OCI-LY1 (cell line): ENCODE results near the gene AQP5.

Experiments
- H2AFZ ChIP-seq: fragments of 200-600 bp; sonication (generic), shearing (Covaris generic); 2 replicates; pipeline ENCODE4 v1.6.0; 2014; ENCODE audit warnings: antibody characterized with exemption, mild to moderate bottlenecking, low read length
- H3F3A ChIP-seq: fragments of 200-600 bp; sonication (generic), shearing (Covaris generic); 2 replicates; pipeline ENCODE4 v1.6.0; 2014; ENCODE audit warnings: mild to moderate bottlenecking, antibody characterized with exemption, low read length, moderate library complexity; ENCODE audit not compliant: insufficient read depth
- H3K27ac ChIP-seq: fragments of 200-600 bp; sonication (generic); 2 replicates; pipeline ENCODE4 v1.5.1; 2014; ENCODE audit warnings: low read length, mixed run types, mild to moderate bottlenecking, low read depth; ENCODE audit not compliant: poor library complexity, severe bottlenecking
- H3K27me3 ChIP-seq: fragments of 200-600 bp; sonication (generic); 2 replicates; pipeline ENCODE4 v1.6.0; 2014; ENCODE audit warnings: antibody characterized with exemption, mild to moderate bottlenecking, low read length, moderate library complexity; ENCODE audit not compliant: insufficient read depth
- H3K36me3 ChIP-seq: fragments of 200-600 bp; sonication (generic); 2 replicates; pipeline ENCODE4 v1.6.1; 2014; ENCODE audit warnings: mild to moderate bottlenecking, antibody characterized with exemption, low read length, moderate library complexity, mixed read lengths; ENCODE audit not compliant: insufficient read depth
- H3K4me1 ChIP-seq: fragments of 200-600 bp; sonication (generic); 2 replicates; pipeline ENCODE4 v1.5.1; 2014; ENCODE audit warnings: mild to moderate bottlenecking, low read length, moderate library complexity; ENCODE audit not compliant: insufficient read depth, severe bottlenecking
- H3K4me2 ChIP-seq: fragments of 200-600 bp; sonication (generic), shearing (Covaris generic); 2 replicates; pipeline ENCODE4 v1.6.1; 2014; ENCODE audit warnings: low read length
- H3K4me3 ChIP-seq: fragments of 200-600 bp; sonication (generic); 2 replicates; pipeline ENCODE4 v1.5.1; 2014; ENCODE audit warnings: low read length, low read depth, mild to moderate bottlenecking, mixed read lengths; ENCODE audit not compliant: poor library complexity, severe bottlenecking
- H3K79me2 ChIP-seq: fragments of 200-600 bp; shearing (Covaris generic); 2 replicates; pipeline ENCODE4 v1.6.1; 2016; ENCODE audit warnings: mixed run types, low read length, mixed read lengths; ENCODE audit not compliant: insufficient read depth
- H3K9ac ChIP-seq: fragments of 200-600 bp; sonication (generic), shearing (Covaris generic); 2 replicates; pipeline ENCODE4 v1.6.1; 2014; ENCODE audit warnings: mild to moderate bottlenecking, low read length, mixed read lengths
- H3K9me2 ChIP-seq: fragments of 200-600 bp; sonication (generic), shearing (Covaris generic); 2 replicates; pipeline ENCODE4 v1.6.1; 2014; ENCODE audit warnings: low read depth, mild to moderate bottlenecking, low read length, mixed read lengths
- H3K9me3 ChIP-seq: fragments of 200-600 bp; shearing (Covaris generic); 2 replicates; pipeline ENCODE4 v1.6.1; 2014; ENCODE audit warnings: low read length, mixed read lengths
- H4K20me1 ChIP-seq: fragments of 200-600 bp; sonication (generic), shearing (Covaris generic); 2 replicates; pipeline ENCODE4 v1.6.0; 2016; ENCODE audit warnings: mild to moderate bottlenecking, low read length; ENCODE audit not compliant: insufficient read depth
- EZH2 ChIP-seq: fragments of 200-600 bp; sonication (generic), shearing (Covaris generic); IDR thresholded peaks from 2 replicates; pipeline ENCODE4 v1.8.0; 2017; ENCODE audit warnings: borderline replicate concordance, mixed run types, mild to moderate bottlenecking, antibody characterized with exemption, low read length, moderate library complexity, mixed read lengths
- TF ChIP-seq, protein P1 (sequence below): fragments of 200-600 bp; sonication (generic), shearing (Covaris generic); IDR thresholded peaks from 2 replicates; pipeline ENCODE4 v1.5.1; 2017; ENCODE audit warnings: mild to moderate bottlenecking, antibody characterized with exemption, low read length, moderate library complexity, mixed read lengths

AQP5 gene

GRCh38 chr12:49924628-49925246 is 36.9 kb upstream of the AQP5 start:
- TF ChIP-seq, protein P1, sequence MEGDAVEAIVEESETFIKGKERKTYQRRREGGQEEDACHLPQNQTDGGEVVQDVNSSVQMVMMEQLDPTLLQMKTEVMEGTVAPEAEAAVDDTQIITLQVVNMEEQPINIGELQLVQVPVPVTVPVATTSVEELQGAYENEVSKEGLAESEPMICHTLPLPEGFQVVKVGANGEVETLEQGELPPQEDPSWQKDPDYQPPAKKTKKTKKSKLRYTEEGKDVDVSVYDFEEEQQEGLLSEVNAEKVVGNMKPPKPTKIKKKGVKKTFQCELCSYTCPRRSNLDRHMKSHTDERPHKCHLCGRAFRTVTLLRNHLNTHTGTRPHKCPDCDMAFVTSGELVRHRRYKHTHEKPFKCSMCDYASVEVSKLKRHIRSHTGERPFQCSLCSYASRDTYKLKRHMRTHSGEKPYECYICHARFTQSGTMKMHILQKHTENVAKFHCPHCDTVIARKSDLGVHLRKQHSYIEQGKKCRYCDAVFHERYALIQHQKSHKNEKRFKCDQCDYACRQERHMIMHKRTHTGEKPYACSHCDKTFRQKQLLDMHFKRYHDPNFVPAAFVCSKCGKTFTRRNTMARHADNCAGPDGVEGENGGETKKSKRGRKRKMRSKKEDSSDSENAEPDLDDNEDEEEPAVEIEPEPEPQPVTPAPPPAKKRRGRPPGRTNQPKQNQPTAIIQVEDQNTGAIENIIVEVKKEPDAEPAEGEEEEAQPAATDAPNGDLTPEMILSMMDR: no peak
- TF ChIP-seq EZH2: no peak
- H3K27me3 ChIP-seq: peaks cover 6% of the 10 kb centered on the region

DNA sequence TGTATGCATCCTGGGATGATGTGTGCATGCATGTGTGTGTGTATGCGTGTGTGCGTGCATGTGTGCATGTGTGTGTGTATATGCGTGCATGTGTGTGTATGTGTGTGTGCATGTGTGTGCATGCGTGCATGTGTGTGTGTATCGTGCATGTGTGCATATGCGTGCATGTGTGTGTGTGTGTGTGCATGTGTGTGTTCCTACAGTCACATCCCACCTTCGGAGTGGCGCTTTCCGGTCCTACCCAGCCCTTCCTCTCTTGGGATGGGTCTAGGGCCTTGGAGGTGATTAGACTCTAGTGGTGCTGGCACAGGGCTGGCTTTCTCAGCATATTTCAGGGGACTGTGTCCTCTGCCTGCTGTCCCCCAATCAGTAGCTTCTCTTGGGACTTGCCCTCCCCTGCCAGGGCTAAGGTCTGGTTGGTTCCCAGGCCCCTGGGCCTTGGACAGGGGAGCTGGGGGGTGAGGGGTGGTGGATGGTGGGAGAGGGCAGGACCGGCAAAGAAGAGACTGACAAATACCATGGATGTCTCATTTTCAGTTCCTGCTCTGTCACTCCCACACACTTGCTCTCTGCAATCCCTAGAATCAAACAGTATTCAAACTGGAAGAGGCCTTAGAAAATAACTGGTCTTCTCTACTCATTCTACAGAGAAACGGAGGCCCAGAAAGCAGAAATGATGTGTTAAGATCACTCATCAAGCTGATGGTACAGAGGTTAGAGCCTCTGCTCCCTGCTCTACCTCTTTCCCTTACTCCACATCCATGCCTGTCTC is 36.1 kb upstream of the AQP5 start:
- H3K27ac ChIP-seq: no peak overlapping the region
- no peak overlapping the region for H3K4me2 ChIP-seq
- no peak overlapping the region for H3K4me3 ChIP-seq
- peaks cover 10% of the 10 kb centered on the region for H3K27me3 ChIP-seq
- TF ChIP-seq, protein P1: no peak
- no peak for TF ChIP-seq EZH2
- H3K36me3 ChIP-seq: no peaks in the 10 kb centered on the region
- H2AFZ ChIP-seq: no peak overlapping the region
- H3K9me2 ChIP-seq: no peaks in the 10 kb centered on the region
- H3K4me1 ChIP-seq: no peaks in the 10 kb centered on the region
- H3K9ac ChIP-seq: no peak overlapping the region
- H3F3A ChIP-seq: no peaks in the 10 kb centered on the region
- H3K79me2 ChIP-seq: no peaks in the 10 kb centered on the region
- H4K20me1 ChIP-seq: no peaks in the 10 kb centered on the region
- no peaks in the 10 kb centered on the region for H3K9me3 ChIP-seq

More at GRCh38 chr12:49924628-49925246, 36.9 kb upstream of the AQP5 start:
- no peaks in the 10 kb centered on the region for H3K4me1 ChIP-seq
- no peaks in the 10 kb centered on the region for H3K79me2 ChIP-seq
- H3K9ac ChIP-seq: no peak overlapping the region
- H2AFZ ChIP-seq: no peak overlapping the region
- no peak overlapping the region for H3K4me3 ChIP-seq
- H3K9me3 ChIP-seq: no peaks in the 10 kb centered on the region
- H3K27ac ChIP-seq: no peak overlapping the region
- H3K9me2 ChIP-seq: no peaks in the 10 kb centered on the region
- H3F3A ChIP-seq: no peaks in the 10 kb centered on the region
- no peaks in the 10 kb centered on the region for H3K36me3 ChIP-seq
- no peaks in the 10 kb centered on the region for H4K20me1 ChIP-seq
- H3K4me2 ChIP-seq: no peak overlapping the region

GRCh38 chr12:49928471-49928870 is 33.2 kb upstream of the AQP5 start:
- H3K4me1 ChIP-seq: no peaks in the 10 kb centered on the region
- H3F3A ChIP-seq: no peaks in the 10 kb centered on the region
- no peaks in the 10 kb centered on the region for H3K9me2 ChIP-seq
- H3K9me3 ChIP-seq: no peaks in the 10 kb centered on the region
- H3K36me3 ChIP-seq: no peaks in the 10 kb centered on the region
- H3K27ac ChIP-seq: no peak overlapping the region
- no peak overlapping the region for H3K4me2 ChIP-seq
- no peak overlapping the region for H2AFZ ChIP-seq
- no peaks in the 10 kb centered on the region for H4K20me1 ChIP-seq
- TF ChIP-seq, protein P1: no peak
- no peak for TF ChIP-seq EZH2
- H3K9ac ChIP-seq: no peak overlapping the region
- H3K27me3 ChIP-seq: peaks cover 7% of the 10 kb centered on the region
- H3K4me3 ChIP-seq: no peak overlapping the region
- H3K79me2 ChIP-seq: no peaks in the 10 kb centered on the region
